ENCODE measurements around the gene DUSP5. TPM values are rescaled to one million over a fixed set of nuclear protein-coding genes. Genes with fewer than 3 reads are reported as not detected.

Gene DUSP5
- total RNA-seq, 1 donor, result 42.3 TPM

DNA sequence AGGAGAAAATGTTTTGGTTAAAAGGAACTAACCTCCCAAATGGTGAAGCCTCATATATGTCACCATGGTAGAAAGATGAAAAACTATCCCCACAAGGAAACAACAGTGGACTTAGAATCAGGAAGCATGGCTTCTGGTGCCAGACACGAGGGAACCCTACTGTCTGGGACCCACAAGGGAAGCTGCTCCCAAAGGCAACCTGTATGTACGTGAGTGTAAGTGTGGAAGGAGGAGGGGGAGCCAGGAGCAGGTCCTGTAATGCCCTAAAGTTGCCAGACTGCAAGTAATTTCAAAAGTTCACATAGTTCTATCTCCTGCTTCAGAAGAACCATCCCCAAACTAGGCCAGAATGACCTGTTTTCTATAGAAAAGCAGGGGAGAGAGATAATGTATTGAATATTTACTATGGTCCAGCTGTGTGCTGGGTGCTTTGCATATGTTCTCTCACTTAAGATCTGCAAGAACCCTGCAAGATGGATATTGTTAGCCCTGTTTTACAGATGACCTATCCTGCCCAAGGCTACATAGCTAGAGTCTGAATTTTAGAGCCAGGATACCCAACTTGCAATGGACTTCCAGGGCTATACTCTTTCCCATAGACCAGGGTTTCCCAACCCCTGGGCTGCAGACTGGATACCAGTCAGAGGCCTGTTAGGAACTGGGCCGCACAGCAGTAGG, 19.2 kb downstream of the DUSP5 start:
- H3K4me3 ChIP-seq (ENCODE audit: low read depth, low read length), result no peak overlapping the region
- no peak for DNase-seq (ENCODE audit: low read depth)
- TF ChIP-seq, protein P1, sequence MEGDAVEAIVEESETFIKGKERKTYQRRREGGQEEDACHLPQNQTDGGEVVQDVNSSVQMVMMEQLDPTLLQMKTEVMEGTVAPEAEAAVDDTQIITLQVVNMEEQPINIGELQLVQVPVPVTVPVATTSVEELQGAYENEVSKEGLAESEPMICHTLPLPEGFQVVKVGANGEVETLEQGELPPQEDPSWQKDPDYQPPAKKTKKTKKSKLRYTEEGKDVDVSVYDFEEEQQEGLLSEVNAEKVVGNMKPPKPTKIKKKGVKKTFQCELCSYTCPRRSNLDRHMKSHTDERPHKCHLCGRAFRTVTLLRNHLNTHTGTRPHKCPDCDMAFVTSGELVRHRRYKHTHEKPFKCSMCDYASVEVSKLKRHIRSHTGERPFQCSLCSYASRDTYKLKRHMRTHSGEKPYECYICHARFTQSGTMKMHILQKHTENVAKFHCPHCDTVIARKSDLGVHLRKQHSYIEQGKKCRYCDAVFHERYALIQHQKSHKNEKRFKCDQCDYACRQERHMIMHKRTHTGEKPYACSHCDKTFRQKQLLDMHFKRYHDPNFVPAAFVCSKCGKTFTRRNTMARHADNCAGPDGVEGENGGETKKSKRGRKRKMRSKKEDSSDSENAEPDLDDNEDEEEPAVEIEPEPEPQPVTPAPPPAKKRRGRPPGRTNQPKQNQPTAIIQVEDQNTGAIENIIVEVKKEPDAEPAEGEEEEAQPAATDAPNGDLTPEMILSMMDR (IDR thresholded peaks at IDR 0.05; ENCODE audit: insufficient read depth, low read depth, low read length), result no peak

DNA sequence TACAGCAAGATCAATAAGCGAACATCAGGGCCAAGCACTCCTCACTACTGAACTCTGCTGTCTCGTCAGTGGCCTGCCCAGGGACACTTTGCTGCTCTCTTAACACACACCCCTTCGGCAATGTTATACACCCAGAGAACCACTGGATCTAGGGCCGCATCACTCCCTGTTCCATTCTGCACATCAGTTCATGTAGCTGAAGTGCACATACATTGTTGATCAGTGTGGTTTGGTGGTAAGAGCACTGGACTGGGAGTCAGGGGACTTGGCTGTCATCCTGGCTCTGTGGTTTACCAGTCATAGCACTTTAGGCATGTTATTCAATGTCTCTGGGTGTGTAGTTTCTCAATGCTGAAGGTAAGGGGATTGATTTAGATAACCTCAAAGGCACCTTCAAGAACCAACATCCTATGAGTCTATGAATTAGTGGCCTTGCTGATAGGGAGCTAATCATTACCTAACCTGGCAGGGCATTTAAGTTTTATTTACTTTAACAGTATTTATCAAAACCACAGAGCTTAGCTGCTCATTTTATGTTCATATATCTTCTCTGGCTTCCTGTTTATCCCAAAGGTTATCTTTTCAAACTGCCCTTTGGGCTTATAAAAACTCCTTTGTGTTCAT, 24.8 kb downstream of the DUSP5 start:
- peak; percentile 71 for DNase-seq (ENCODE audit: low read depth)
- no peak overlapping the region for H3K4me3 ChIP-seq (ENCODE audit: low read depth, low read length)
- TF ChIP-seq, protein P1 (IDR thresholded peaks at IDR 0.05; ENCODE audit: insufficient read depth, low read depth, low read length), result no peak

DNA sequence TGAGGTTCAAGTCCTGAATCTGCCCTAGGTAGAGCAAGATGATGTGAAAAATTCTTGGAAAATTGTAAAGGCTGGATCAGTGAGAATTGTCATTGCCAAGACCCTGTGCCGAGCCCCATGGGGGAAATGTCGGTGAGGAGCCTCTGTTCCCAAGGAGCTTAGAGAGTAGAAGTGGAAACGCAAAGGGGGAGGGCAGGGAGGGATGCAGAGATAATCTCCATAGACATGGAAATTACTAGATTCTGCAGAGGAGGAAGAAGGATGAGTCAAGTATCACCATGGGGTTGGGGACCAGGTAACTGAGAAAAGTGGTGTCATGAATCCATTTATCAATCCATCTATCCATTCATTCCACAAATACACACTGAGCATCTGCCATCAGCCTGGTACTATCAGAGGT, 26.0 kb downstream of the DUSP5 start:
- no peak overlapping the region for H3K4me3 ChIP-seq (ENCODE audit: low read depth, low read length)
- TF ChIP-seq, protein P1 (IDR thresholded peaks at IDR 0.05; ENCODE audit: insufficient read depth, low read depth, low read length), result no peak
- DNase-seq (ENCODE audit: low read depth), result no peak

DNA sequence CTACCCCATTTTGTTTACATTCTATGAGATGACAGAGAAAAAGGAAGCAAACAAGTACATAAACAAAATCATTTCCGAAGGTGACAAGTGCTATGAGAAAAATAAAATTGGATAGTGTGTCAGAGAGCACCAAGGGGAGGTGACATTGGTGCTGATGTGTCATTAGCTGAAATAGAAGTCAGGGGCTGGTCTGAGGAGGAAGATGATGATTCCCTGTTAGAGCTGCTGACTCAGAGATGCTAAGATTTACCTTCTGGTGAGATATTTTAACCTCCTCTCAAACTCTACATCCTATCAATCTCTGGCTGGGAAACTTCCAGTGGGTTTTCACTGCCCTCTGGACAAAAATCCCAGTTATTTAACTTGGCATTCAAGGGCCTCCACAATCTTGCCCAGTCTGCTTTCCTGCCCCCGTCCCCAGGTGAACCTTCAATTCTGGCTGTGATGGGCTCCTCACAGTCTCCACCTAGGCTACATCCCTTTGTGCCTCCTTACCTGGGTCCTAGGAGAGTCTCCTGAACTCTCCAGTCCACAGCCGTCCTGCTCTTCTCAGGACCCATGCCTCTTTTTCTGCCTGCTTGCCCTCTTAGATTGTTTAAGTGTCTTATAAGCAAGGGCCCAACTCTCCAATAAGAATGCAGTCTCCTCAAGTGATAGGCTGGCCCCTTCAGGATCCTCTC, 26.6 kb downstream of the DUSP5 start:
- TF ChIP-seq, protein P1 (IDR thresholded peaks at IDR 0.05; ENCODE audit: insufficient read depth, low read depth, low read length), result no peak
- no peak overlapping the region for H3K4me3 ChIP-seq (ENCODE audit: low read depth, low read length)
- DNase-seq (ENCODE audit: low read depth), result no peak

DNA sequence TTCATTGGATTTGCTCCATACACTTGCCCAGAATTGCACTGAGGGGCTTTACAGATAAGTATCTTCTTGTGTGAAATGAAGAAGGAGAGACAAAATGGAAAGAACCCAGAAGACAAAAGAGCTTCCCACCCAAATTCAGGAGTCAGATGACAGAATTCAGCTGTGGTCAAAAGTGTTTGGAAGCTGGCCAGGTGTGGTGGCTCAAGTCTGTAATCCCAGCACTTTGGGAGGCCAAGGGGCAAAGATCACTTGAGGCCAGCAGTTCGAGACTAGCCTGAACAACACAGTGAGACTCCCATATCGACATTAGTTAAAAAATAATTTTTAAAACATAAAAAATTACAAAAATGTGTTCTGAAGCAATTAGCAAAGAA, 27.1 kb downstream of the DUSP5 start:
- H3K4me3 ChIP-seq (ENCODE audit: low read depth, low read length), result no peak overlapping the region
- DNase-seq (ENCODE audit: low read depth), result no peak
- TF ChIP-seq, protein P1 (IDR thresholded peaks at IDR 0.05; ENCODE audit: insufficient read depth, low read depth, low read length), result no peak

DNA sequence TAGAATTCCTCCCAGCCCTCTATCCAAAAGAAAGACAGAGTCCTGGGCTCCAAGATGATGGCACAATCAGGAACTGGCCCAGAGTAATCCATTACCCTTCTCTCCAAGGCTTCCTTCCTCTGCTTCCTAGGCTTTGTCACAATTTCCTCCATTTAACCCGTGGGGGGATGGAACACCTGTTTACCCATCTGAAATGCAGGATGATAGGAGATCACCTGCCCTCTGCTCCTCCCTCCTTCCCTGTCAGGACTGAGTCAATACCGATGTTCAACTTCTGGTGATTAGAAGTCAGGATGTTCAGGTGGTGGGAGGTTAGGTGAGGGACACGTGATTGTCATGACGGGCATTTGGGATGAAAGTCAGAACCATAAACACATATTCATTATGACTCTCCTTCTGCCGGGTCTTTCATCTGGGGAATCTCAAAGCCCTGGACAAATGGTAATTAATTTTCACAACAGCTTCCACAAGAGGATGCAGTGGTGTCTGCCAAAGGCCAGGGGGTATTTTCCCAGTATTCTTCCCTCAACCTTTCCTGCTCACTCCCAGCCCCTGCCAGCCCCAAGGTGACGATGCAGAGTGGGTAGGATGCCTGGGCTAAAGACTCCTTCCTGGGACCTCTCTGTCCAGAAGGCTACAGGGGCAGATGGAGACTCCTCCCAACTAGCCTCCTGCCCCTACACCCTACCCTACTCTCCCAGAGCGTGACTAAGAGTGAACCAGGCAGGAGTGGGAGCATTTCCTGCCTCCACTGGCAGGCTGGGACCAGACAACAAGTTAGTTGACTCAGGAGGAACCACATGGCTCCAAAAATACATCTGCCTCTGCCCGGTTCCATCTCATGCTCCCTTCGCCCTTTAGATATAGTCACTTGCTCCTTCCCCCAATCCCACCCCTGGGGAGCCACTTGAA, 27.9 kb downstream of the DUSP5 start:
- TF ChIP-seq, protein P1 (IDR thresholded peaks at IDR 0.05; ENCODE audit: insufficient read depth, low read depth, low read length), result no peak
- no peak for DNase-seq (ENCODE audit: low read depth)
- no peak overlapping the region for H3K4me3 ChIP-seq (ENCODE audit: low read depth, low read length)
